ENCODE measurements around the gene SLC28A3.

DNA sequence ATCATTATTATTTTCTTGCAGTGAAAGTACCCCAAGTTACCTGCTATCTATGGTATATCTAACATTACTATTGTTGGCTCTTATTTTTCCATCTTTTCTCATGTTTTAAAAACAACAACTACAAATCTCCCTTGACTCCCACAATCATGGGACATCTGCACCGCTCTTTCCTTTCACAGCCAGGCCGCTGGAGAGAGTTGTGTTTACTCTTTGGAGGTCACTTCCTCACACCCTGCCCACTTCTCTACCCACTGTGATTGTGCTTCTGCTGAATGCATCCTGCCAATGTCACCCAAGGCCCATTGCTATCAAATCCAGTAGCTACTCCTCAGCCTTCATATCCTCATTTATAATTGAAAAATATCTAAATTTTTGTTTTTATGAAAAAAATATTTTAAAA, 29.7 kb downstream of the SLC28A3 start:
- TF ChIP-seq, protein P1, sequence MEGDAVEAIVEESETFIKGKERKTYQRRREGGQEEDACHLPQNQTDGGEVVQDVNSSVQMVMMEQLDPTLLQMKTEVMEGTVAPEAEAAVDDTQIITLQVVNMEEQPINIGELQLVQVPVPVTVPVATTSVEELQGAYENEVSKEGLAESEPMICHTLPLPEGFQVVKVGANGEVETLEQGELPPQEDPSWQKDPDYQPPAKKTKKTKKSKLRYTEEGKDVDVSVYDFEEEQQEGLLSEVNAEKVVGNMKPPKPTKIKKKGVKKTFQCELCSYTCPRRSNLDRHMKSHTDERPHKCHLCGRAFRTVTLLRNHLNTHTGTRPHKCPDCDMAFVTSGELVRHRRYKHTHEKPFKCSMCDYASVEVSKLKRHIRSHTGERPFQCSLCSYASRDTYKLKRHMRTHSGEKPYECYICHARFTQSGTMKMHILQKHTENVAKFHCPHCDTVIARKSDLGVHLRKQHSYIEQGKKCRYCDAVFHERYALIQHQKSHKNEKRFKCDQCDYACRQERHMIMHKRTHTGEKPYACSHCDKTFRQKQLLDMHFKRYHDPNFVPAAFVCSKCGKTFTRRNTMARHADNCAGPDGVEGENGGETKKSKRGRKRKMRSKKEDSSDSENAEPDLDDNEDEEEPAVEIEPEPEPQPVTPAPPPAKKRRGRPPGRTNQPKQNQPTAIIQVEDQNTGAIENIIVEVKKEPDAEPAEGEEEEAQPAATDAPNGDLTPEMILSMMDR (IDR thresholded peaks at IDR 0.05), result no peak
- no peak for TF ChIP-seq POLR2A (IDR thresholded peaks at IDR 0.05)
- no peak for TF ChIP-seq POLR2AphosphoS5 (IDR thresholded peaks at IDR 0.05)

Data from upper lobe of left lung (tissue), 4 donors.